OCI-LY7 (cell line): ENCODE data around the gene LRCH3. TPM values are rescaled to one million over a fixed set of nuclear protein-coding genes. Genes with fewer than 3 reads are reported as not detected.

ENCODE experiments used
- BruUV-seq: library from RNA; stranded (reverse); fragments of 400-500 nt; replicated peaks from 2 replicates; lab custom pipeline; 2021; lab: Mats Ljungman, UMichigan
- CTCF ChIA-PET: fragments of 300-600 bp; sonication (Branson Sonifier 250); formaldehyde crosslinking; loops from one replicate; lab custom pipeline; 2022; ENCODE audit warnings: antibody characterized with exemption; ENCODE audit not compliant: unreplicated experiment; lab: Charles Lee
- POLR2A ChIA-PET: fragments of 300-600 bp; sonication (Branson Sonifier 250); formaldehyde crosslinking; loops from one replicate; lab custom pipeline; 2022; ENCODE audit warnings: antibody characterized with exemption; lab: Charles Lee
- DNase-seq: peaks from one replicate; pipeline ENCODE4 v3.0.0-alpha.2; 2015; ENCODE audit warnings: low spot score
- H2AFZ ChIP-seq: fragments of 200-600 bp; sonication (generic), shearing (Covaris generic); 2 replicates; pipeline ENCODE4 v1.6.1; 2014; ENCODE audit warnings: mild to moderate bottlenecking, antibody characterized with exemption, low read length, moderate library complexity
- H3K27ac ChIP-seq: fragments of 200-600 bp; sonication (generic); 2 replicates; pipeline ENCODE4 v1.5.1; 2014; ENCODE audit warnings: mixed run types, low read depth, mild to moderate bottlenecking, moderate library complexity, low read length, inconsistent platforms; ENCODE audit not compliant: poor library complexity, severe bottlenecking
- H3K36me3 ChIP-seq: fragments of 200-600 bp; sonication (generic); 2 replicates; pipeline ENCODE4 v1.6.1; 2014; ENCODE audit warnings: mild to moderate bottlenecking, antibody characterized with exemption, low read length, moderate library complexity, mixed read lengths; ENCODE audit not compliant: insufficient read depth
- H3K4me1 ChIP-seq: fragments of 200-600 bp; sonication (generic); 2 replicates; pipeline ENCODE4 v1.5.1; 2014; ENCODE audit warnings: mild to moderate bottlenecking, low read length; ENCODE audit not compliant: insufficient read depth, poor library complexity, severe bottlenecking
- H3K4me2 ChIP-seq: fragments of 200-600 bp; sonication (generic); 2 replicates; pipeline ENCODE4 v1.6.1; 2014; ENCODE audit warnings: mild to moderate bottlenecking, low read length
- H3K4me3 ChIP-seq: fragments of 200-600 bp; sonication (generic); 2 replicates; pipeline ENCODE4 v1.5.1; 2014; ENCODE audit warnings: mild to moderate bottlenecking, low read depth, low read length; ENCODE audit not compliant: poor library complexity, severe bottlenecking
- H3K79me2 ChIP-seq: fragments of 200-600 bp; sonication (generic); 2 replicates; pipeline ENCODE4 v1.6.1; 2016; ENCODE audit warnings: low read depth, mild to moderate bottlenecking, low read length, moderate library complexity, mixed read lengths; ENCODE audit not compliant: insufficient read depth
- H3K9me2 ChIP-seq: fragments of 200-600 bp; sonication (generic); 2 replicates; pipeline ENCODE4 v1.6.1; 2016; ENCODE audit warnings: mild to moderate bottlenecking, low read length, mixed read lengths; ENCODE audit not compliant: insufficient read depth
- H3K9me3 ChIP-seq: fragments of 200-600 bp; sonication (generic); 2 replicates; pipeline ENCODE4 v1.6.1; 2014; ENCODE audit warnings: mild to moderate bottlenecking, mixed run types, low read length, mixed read lengths
- H4K20me1 ChIP-seq: fragments of 200-600 bp; sonication (generic); 2 replicates; pipeline ENCODE4 v1.6.1; 2014; ENCODE audit warnings: mild to moderate bottlenecking, antibody characterized with exemption, low read length, moderate library complexity, mixed read lengths; ENCODE audit not compliant: insufficient read depth
- CTCF ChIP-seq: fragments of 200-600 bp; sonication (generic); conservative IDR thresholded peaks from 2 replicates; pipeline ENCODE4 v1.5.1; 2014; ENCODE audit warnings: mild to moderate bottlenecking, antibody characterized with exemption, low read length, moderate library complexity, mixed read lengths
- EZH2phosphoT487 ChIP-seq: fragments of 200-600 bp; sonication (generic); IDR thresholded peaks from 2 replicates; pipeline ENCODE4 v1.6.1; 2018; ENCODE audit warnings: low read depth, borderline replicate concordance, mild to moderate bottlenecking, mixed run types, antibody characterized with exemption, low read length, moderate library complexity, mixed read lengths
- intact Hi-C: fragments of 100-400 bp; cut with micrococcal nuclease; formaldehyde crosslinking; loops from one replicate; pipeline ENCODE4 v1.10.0; 2022; ENCODE audit not compliant: unreplicated experiment
- total RNA-seq, 2 experiments: library from RNA; depleted of rRNA in 1 of 2; stranded (reverse); fragments of >200 nt in 1 of 2; shearing (Covaris generic) in 1 of 2; gene quantifications; 2 replicates each; pipeline ENCODE4 v1.2.3, GENCODE V29; 2014 to 2022

LRCH3 gene
- total RNA-seq, 2 experiments from 2014 or later = 39.0 to 52.6 TPM

DNA sequence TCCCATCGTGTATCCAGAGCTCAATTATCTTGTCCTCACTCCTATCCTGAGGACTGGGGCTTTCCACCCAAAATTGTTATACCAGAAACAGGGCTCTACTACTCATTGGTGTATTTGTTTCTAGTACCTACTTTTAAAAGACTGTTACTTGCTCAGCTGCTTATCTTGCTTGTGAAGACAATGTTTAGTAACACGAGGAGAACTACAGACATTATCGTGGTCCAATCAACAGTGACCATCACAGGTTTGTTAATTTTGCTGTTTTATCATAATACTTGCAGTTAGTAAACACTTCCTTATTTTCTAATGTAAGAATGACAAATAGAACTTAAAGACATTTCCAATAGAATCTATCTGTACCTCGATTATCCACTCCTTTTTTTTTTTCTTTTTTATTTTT, 13.5 kb downstream of the LRCH3 start:
- TF ChIP-seq EZH2phosphoT487 (no peak), CTCF (no peak)
- Histone ChIP-seq H3K9me2 (no peaks in the 10 kb centered on the region), H3K36me3 (no peaks in the 10 kb centered on the region), H2AFZ (no peak overlapping the region), H3K4me2 (no peak overlapping the region), H4K20me1 (peaks cover 9% of the 10 kb centered on the region; the same call in 1 of the 2 replicates), H3K79me2 (peaks cover 33% of the 10 kb centered on the region), H3K27ac (no peak overlapping the region), H3K4me3 (no peak overlapping the region), H3K4me1 (peaks cover 5% of the 10 kb centered on the region), H3K9me3 (no peaks in the 10 kb centered on the region)
- BruUV-seq = no TSS peak
- ChIA-PET CTCF (no interaction called here), POLR2A (interaction anchor here (0.8 kb wide), 1 partner anchor 16 kb away, joined by 3 read pairs; no protein-coding TSS in a partner anchor)
- DNase-seq = no peak
- intact Hi-C loops = no loop called here

DNA sequence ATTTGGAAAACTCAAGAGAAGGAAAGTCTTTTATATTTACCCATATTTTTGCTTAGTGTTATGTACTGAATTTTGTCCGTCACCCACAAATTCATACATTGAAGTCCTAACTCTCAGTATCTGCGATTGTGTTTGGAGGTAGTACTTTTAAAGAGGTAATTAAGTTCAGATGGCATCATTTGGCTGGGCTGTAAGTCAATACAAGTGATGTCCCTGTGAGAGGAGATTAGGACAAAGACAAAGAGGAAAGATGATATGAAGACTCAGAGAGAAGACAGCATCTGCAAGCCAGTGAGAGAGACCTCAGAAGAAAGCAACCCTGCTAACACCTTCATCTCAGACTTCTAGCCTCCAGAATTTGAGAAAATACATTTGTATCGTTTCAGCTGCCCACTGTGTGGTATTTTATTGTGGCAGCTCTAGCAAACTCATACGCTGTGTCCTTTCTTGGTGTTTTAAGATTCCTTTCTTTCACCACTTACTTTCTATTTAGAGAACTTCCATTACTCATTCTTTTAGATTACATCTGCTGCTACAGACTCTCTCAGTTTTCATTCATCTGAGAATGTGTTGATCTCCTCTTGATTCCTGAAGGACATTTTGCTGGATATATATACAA, 17.0 kb downstream of the LRCH3 start:
- POLR2A ChIA-PET = no interaction called here
- no peak overlapping the region for H3K4me3 ChIP-seq
- no peak for DNase-seq
- no peak overlapping the region for H3K4me2 ChIP-seq
- CTCF ChIA-PET = no interaction called here
- no peaks in the 10 kb centered on the region for H3K9me2 ChIP-seq
- intact Hi-C loops = no loop called here
- H3K79me2 ChIP-seq = peaks cover 26% of the 10 kb centered on the region
- H3K36me3 ChIP-seq = no peaks in the 10 kb centered on the region
- H3K27ac ChIP-seq = no peak overlapping the region
- no TSS peak for BruUV-seq
- no peaks in the 10 kb centered on the region for H3K4me1 ChIP-seq
- H3K9me3 ChIP-seq = no peaks in the 10 kb centered on the region
- no peaks in the 10 kb centered on the region for H4K20me1 ChIP-seq
- TF ChIP-seq EZH2phosphoT487 (no peak), CTCF (no peak)
- H2AFZ ChIP-seq = no peak overlapping the region

- no peak overlapping the region for H3K27ac ChIP-seq
- no peaks in the 10 kb centered on the region for H3K9me3 ChIP-seq
- no peak overlapping the region for H2AFZ ChIP-seq
- H3K4me1 ChIP-seq = no peaks in the 10 kb centered on the region
- H3K4me2 ChIP-seq = no peak overlapping the region
- no peaks in the 10 kb centered on the region for H3K9me2 ChIP-seq
- ChIA-PET CTCF (no interaction called here), POLR2A (interaction anchor here (0.5 to 1.6 kb wide), 8 partner anchors 13 to 577 kb away, joined by 3 to 6 read pairs (median 4); partner anchors contain the start of gene LRCH3)
- no peaks in the 10 kb centered on the region for H3K36me3 ChIP-seq
- intact Hi-C loops = no loop called here
- H4K20me1 ChIP-seq = no peaks in the 10 kb centered on the region
- H3K4me3 ChIP-seq = no peak overlapping the region
- no peak for DNase-seq
- TF ChIP-seq EZH2phosphoT487 = no peak
- no peak for TF ChIP-seq CTCF
- H3K79me2 ChIP-seq = peaks cover 21% of the 10 kb centered on the region; the same call in 1 of the 2 replicates
- BruUV-seq = no TSS peak
These were observed 18.4 kb downstream of the LRCH3 start for GRCh38 chr3:197809356-197810020.
